ENCODE results near the gene NCBP2L.
A peak's percentile ranks its signal among the peaks of the same experiment; 100 is the strongest.

Gene NCBP2L

DNA sequence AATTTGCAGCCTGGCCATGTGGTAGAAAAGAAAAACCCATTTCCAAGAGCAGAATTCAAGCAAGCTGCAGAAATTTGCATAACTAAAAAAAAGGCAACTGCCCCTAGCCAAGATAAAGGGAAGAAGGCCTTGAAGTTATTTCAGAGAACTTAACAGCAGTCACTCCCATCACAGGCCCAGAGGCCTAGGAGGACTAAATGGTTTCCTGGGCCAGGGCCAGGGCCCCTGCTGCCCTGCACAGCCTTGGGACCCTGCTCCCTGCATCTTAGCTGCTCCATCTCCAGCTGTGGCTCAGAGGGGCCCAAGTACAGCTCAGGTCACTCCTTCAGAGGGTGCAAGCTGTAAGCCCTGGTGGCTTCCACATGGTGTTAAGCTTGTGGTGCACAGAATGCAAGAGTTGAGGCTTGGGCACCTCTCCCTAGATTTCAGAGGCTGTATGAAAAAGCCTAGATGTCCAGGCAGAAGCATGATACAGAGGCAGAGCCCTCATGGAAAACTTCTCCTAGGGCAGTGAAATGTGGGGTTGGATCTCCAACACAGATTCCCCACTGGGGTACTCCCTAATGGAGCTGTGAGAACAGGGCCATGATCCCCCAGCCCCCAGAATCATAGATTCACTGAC, 41.5 kb downstream of the NCBP2L start:
- no peak for DNase-seq

DNA sequence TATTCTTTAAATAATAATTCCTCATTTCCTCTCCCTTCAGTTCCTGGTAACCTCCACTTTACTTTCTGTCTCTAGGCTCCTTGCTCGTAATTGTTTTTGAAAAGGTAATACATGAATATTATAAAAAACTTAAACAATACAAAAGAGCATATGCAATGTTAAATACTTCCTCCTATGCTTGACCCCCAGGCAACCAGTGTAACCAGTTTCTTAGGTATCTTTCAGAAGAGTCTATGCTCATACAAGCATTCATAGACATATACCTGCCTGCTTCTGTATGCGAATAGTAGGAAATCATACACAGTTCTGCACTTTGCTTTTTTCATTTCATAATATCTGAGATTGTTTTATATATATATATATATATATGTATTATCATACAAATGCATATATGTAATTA, 45.5 kb downstream of the NCBP2L start:
- no peak for DNase-seq

DNA sequence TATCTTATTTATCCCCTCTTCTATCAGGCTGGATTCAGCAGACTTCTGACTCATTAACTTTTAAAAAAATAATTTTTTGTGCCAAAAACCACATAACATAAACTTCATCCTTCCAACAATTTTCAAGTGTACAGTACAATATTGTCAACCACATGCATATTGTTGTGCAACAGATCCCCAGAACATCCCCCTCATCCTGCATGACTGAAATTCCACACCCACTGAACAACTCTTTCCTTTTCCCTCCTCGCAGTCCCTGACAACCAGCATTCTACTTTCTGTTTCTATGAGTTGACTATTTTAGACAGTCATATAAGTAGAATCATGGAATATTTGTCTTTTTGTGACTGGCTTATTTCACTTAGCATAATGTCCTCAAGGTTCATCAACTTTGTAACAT, 45.9 kb downstream of the NCBP2L start:
- no peak for DNase-seq

DNA sequence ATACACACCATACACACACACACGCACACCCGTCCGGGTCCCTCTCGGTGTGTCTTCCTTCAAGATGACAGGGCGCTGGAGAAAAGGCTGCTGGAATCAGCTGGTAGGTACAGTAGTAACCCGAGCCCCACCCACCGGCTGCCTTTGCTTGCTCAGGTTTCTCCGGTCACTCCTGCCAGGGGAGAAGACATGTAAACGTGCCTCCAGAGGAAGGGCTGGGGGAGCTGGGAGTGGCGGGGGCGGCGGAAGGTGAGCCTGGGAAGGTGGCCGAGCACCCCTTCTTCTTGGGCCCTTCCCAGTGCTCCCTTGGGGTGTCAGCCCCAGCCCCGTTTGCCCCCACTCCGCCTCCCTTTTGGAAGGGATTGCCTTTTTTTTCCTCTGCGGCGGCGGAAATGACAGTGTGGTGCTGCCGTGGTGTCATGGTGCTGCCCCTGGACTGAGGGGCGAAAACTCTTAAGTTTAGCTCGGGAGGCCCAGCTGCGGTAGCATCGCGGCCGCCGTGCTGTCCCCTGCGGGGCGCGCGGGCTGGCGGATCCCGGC, 48.2 kb downstream of the NCBP2L start, which contains the start of gene MID2:
TSS of gene MID2 (plus strand) at position 169 of the 540 bp plus-strand sequence. CDS start 561 bp downstream, outside the sequence.
- peak; percentile 31 for DNase-seq

DNA sequence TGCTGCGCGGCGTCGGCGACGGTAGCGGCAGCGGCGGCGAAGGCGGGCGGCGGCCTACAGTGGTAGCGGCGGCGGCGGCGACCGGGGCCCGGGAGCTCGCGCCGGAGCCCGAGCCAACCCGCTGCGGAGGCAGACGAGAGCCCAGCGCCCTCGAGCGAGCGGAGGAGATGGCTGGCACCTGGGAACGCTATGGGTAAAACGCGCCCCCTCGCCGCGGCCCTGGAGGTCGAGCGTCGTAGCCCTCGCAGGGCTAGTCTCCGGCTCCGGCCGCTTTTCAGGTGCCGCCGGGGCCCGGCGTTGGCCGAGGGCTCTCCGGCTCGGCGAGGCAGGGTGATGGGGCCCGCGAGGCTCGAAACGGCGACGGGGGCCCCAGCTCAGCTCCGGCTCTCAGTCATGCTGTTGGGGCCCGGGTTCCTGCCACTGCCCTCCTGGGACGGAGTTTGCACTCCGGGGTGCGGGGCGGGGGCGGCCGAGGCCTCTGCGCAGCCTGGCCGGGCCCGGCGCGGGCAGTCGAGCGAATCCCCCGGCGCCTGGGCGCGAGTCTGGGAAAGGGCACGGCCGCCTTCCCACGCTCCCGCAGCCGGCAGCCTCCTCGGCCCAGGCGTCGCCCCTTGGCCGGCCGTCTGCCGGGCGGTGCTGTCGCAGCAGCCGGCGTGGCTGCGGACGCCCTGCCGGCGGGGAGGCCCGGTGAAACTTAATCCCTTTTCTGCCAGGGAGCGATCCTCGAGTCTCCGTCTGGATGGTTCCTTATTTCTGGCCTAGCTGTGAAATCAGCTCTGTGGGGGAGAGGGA, 48.9 kb downstream of the NCBP2L start:
- no peak for DNase-seq

DNA sequence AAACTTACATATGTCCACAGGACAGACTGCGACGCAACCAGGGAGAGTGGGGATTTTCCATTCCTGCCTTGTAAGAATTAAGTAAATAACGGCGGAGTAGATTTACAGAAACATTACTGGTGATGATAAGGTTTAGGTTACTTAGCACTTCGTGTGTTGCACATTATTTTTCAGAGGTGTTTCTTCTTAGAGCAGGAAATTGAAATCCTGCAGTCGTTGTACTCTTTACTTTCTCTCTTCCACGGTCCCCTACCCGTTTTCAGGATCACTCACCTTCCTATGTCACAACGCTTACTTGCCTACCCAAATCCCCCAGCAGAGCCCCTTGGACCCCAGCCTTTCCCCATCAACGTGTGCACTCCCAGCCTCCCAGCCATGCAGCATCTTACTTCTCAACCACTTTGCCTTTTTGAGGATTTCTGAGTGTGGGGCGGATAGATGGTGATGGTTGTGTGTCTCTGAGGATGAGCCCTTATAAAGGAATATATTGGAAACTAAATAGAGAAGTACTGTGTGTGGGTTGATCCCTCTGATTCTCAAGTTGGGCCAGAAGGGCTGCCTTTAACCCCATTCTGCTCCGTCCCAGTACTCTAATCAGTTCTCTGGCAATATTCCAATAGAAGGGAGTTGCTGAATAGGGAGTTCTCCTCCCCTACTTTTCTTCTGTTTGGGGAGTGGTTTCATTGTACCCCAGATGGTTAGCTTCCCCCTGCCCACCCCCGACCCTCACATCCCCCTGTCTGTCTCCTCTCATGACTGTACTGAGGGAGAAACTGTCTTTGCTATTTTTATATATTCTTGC, 49.7 kb downstream of the NCBP2L start:
- no peak for DNase-seq

DNA sequence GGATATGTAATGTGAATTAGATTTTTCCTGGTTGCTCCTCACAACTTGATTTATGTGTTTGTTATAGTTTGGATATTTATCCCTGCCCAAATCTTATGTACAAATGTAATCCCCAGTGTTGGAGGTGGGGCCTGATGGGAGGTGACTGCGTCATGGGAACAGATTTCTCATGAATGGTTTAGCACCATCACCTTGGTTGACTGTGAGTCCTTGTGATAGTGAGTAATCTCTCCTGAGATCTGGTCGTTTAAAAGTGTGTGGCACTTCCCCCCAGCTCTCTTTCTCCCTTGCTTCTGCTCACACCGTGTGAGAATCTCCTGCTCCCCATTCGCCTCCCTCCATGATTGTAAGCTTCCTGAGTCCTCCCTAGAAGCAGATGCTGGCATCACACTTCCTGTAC, 50.3 kb downstream of the NCBP2L start:
- no peak for DNase-seq

DNA sequence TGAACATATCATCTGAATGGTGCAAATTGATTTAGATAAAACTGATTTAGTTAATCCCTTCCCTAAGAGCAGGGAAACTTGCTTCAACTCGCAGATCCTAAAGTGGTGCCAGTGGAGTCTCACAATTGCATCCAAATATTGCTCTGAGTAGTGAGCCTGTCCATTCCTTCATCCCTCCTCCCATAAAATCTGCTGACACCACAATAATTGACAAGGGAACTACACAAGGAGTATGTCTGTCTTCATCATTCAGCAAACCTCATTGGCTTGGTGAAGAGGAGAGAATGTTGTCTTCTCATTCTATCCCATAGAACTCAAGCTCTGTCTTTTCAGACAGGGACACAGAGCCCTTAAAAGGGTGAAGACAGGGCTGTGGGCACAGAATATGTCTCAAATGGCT, 52.3 kb downstream of the NCBP2L start:
- no peak for DNase-seq

DNA sequence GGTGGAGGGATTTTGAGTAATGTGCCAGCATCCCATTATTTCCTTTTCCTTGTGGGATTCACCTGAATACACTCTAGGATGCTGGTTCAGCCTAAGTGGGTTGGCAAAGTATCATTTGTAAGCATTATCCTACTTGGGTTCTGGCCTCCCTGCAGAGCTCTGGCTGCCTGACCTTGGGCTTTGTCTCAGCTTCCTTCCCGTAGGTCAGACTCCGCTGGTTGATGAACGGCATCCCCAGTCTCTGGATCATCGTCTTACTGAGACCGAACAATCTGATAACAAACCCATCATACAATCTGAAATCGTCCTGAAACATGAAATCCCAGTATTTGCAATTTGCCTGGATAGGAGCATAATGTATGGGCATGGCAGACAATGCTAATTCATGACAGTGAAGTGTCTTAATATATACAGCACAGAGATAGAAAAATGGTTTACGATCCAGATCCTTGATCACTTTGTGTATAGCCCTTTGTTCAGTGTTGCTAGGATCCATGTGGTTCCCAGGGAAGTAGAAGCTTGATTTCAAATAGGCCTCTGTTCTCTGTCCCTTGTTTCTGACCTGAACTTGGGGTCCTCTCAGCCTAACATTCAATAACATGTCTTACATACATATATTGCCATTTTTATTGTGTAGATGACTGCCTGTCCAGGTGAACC, 53.7 kb downstream of the NCBP2L start:
- DNase-seq = no peak

DNA sequence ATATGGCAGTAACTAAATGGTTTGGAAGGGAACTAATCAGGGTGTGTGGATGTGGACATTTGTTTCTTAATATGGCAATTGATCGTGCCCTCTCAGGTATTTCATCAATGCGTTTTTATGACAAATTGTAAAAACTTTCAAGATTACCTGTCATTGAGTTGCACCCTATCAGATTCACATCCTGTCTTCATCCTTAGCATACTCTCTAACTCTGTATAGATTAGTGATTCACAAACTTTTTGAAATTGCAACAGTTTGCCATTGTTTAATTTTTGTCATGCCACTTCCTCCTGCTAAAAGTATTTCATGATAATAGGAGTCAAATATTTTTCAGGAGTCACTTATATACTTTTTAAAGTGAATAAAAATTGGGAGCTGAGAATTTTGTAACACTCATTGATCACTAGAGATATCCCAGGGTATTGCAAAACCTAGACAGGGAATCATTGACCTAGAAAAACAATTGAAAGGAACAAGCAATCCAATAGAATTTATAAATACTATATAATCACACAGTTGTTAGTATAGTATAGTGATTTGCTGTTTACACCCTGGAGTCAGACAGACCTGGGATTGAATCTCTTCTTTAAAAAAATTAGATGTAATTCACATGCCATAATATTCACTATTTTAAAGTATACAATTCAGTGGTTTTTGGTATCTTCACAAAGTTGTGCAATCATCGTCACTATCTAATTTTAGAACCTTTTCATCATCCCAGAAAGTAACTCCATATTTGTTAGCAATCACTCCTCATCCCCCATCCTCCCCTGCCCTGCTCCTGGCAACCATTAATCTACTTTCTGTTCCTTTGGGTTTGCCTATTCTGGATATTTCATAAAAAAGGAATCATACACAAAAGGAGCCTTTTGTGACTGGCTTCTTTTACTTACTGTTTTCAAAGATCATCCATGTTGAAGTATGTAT, 57.0 kb downstream of the NCBP2L start:
- DNase-seq = no peak

DNA sequence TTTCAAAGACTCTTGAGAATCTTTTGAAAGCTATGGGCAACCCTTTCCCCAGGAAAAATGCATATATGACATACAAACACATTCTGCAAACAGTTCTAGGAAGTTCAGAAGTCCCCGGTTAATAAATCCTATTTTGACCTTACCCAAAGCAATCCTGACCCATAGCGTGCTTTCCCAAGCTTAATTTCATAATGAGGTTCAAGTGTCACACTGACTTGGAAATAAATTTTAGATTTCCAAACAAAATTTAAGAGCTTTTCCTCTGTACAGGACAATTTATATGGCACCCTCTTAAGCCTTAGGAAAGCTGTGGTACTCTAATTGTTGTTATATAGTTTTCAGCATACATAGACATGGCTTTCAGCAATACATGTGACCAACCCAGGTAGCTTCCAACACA, 59.4 kb downstream of the NCBP2L start:
- no peak for DNase-seq

DNA sequence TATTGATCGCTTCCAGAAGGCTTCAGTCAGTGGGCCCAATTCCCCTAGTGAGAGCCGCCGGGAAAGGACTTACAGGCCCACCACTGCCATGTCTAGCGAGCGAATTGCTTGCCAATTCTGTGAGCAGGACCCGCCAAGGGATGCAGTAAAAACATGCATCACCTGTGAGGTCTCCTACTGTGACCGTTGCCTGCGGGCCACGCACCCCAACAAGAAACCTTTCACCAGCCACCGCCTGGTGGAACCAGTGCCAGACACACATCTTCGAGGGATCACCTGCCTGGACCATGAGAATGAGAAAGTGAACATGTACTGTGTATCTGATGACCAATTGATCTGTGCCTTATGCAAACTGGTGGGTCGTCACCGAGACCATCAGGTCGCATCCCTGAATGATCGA, 63.4 kb downstream of the NCBP2L start:
- no peak for DNase-seq

DNA sequence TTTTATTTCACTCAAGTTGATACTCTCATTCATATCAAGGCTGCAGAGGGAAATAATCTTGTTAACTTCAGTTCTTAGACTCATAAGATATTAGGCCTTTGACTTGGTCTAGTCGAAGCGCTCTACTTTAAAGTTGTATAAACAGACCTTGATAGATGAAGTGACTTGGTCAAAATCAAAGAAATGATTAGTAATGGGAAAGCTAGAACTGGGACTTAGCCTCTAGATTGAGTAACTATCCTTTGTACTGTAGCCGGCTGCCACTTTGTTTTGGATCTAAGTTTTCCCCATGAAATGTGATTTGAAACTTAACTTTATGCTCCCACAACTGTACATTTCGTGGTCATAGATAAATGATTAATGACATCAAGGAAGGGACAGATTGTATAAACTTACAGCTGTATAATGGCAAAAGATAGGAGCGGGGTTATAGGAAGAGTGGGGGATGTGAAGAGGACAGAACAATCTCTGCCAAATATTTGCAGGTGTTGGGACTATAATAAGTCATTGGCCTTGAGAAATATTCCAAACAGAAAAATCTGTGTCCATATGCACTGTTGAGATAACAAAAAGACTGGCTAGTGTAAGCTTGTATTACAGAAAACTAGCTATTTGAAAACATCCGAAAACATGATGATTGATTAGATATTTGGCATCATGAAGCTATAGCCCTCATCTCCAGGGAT, 65.3 kb downstream of the NCBP2L start:
- DNase-seq = no peak

All from NCI-H2029 (cell line).